Measurements from ENCODE around the gene CD53. TPM values are rescaled to one million over a fixed set of nuclear protein-coding genes. Genes with fewer than 3 reads are reported as not detected.
A peak's percentile ranks its signal among the peaks of the same experiment; 100 is the strongest.

Gene CD53
- total and polyA plus RNA-seq, 2 experiments from 2014 or later = not detected

- no peaks in the 10 kb centered on the region for H3F3A ChIP-seq (ENCODE audit: insufficient read depth)
- H2AFZ ChIP-seq = no peak overlapping the region
- no peaks in the 10 kb centered on the region for H4K20me1 ChIP-seq (ENCODE audit: insufficient read depth)
- no peak overlapping the region for H3K4me2 ChIP-seq (ENCODE audit: unreplicated experiment)
- no peaks in the 10 kb centered on the region for H3K9me2 ChIP-seq (ENCODE audit: insufficient read depth)
- TF ChIP-seq EZH2phosphoT487 (IDR thresholded peaks at IDR 0.05; ENCODE audit: insufficient read depth, low read depth) (no peak), EZH2 (IDR thresholded peaks at IDR 0.05; ENCODE audit: insufficient read depth, poor library complexity, severe bottlenecking) (no peak)
- no peaks in the 10 kb centered on the region for H3K79me2 ChIP-seq (ENCODE audit: insufficient read depth)
- in situ Hi-C loops (cut with MboI) = no loop called here
- no peak overlapping the region for H3K4me3 ChIP-seq
- DNase-seq = peak; percentile 16
- H3K4me1 ChIP-seq (ENCODE audit: insufficient read depth) = peaks cover 11% of the 10 kb centered on the region; the same call in 1 of the 2 replicates
- no peak overlapping the region for H3K27ac ChIP-seq
- H3K9me3 ChIP-seq (ENCODE audit: low read depth) = peaks cover 3% of the 10 kb centered on the region
- no peaks in the 10 kb centered on the region for H3K36me3 ChIP-seq (ENCODE audit: low read depth)
- H3K9ac ChIP-seq = no peak overlapping the region
- H3K27me3 ChIP-seq (replicated peaks; ENCODE audit: insufficient read depth) = no peaks in the 10 kb centered on the region
- 48 to 49% methylated on average over 3 of the region's 3 CpGs for WGBS, 2 experiments (ENCODE audit: low coverage in 1 of 2, low lambda C conversion rate in 2 of 2, missing lambda C conversion rate in 2 of 2)
Observed at GRCh38 chr1:110914676-110915075, 41.7 kb downstream of the CD53 start.

GRCh38 chr1:110915804-110916203 is 42.9 kb downstream of the CD53 start:
- Histone ChIP-seq H2AFZ (no peak overlapping the region), H3K9me3 (ENCODE audit: low read depth) (peaks cover 3% of the 10 kb centered on the region), H3K4me1 (ENCODE audit: insufficient read depth) (peaks cover 11% of the 10 kb centered on the region; the same call in 1 of the 2 replicates), H3K79me2 (ENCODE audit: insufficient read depth) (no peaks in the 10 kb centered on the region), H3K27me3 (replicated peaks; ENCODE audit: insufficient read depth) (no peaks in the 10 kb centered on the region), H3K9ac (no peak overlapping the region), H3K36me3 (ENCODE audit: low read depth) (no peaks in the 10 kb centered on the region), H3K27ac (no peak overlapping the region), H3F3A (ENCODE audit: insufficient read depth) (no peaks in the 10 kb centered on the region), H4K20me1 (ENCODE audit: insufficient read depth) (no peaks in the 10 kb centered on the region), H3K9me2 (ENCODE audit: insufficient read depth) (no peaks in the 10 kb centered on the region), H3K4me2 (ENCODE audit: unreplicated experiment) (no peak overlapping the region), H3K4me3 (no peak overlapping the region)
- WGBS, 2 experiments (ENCODE audit: low coverage in 1 of 2, low lambda C conversion rate in 2 of 2, missing lambda C conversion rate in 2 of 2) = 17 to 29% methylated on average over 2 of the region's 2 CpGs
- no peak for TF ChIP-seq EZH2 (IDR thresholded peaks at IDR 0.05; ENCODE audit: insufficient read depth, poor library complexity, severe bottlenecking)
- TF ChIP-seq EZH2phosphoT487 (IDR thresholded peaks at IDR 0.05; ENCODE audit: insufficient read depth, low read depth) = no peak
- no peak for DNase-seq
- in situ Hi-C loops (cut with MboI) = no loop called here

GRCh38 chr1:110916274-110916668 is 43.3 kb downstream of the CD53 start:
- H3K27ac ChIP-seq = no peak overlapping the region
- H3K27me3 ChIP-seq (replicated peaks; ENCODE audit: insufficient read depth) = no peaks in the 10 kb centered on the region
- peaks cover 11% of the 10 kb centered on the region; the same call in 1 of the 2 replicates for H3K4me1 ChIP-seq (ENCODE audit: insufficient read depth)
- H3K79me2 ChIP-seq (ENCODE audit: insufficient read depth) = no peaks in the 10 kb centered on the region
- TF ChIP-seq EZH2 (IDR thresholded peaks at IDR 0.05; ENCODE audit: insufficient read depth, poor library complexity, severe bottlenecking) = no peak
- no peak for TF ChIP-seq EZH2phosphoT487 (IDR thresholded peaks at IDR 0.05; ENCODE audit: insufficient read depth, low read depth)
- no peaks in the 10 kb centered on the region for H3K9me2 ChIP-seq (ENCODE audit: insufficient read depth)
- H3K9me3 ChIP-seq (ENCODE audit: low read depth) = peaks cover 3% of the 10 kb centered on the region
- 20 to 34% methylated on average over 2 of the region's 2 CpGs for WGBS, 2 experiments (ENCODE audit: low coverage in 1 of 2, low lambda C conversion rate in 2 of 2, missing lambda C conversion rate in 2 of 2)
- no peaks in the 10 kb centered on the region for H3F3A ChIP-seq (ENCODE audit: insufficient read depth)
- no peak overlapping the region; the same call in 1 of the 2 replicates for H3K4me3 ChIP-seq
- H2AFZ ChIP-seq = peak overlapping the region; percentile 54
- no peaks in the 10 kb centered on the region for H3K36me3 ChIP-seq (ENCODE audit: low read depth)
- H3K9ac ChIP-seq = no peak overlapping the region; the same call in 1 of the 2 replicates
- in situ Hi-C loops (cut with MboI) = no loop called here
- H4K20me1 ChIP-seq (ENCODE audit: insufficient read depth) = no peaks in the 10 kb centered on the region
- peak overlapping the region; percentile 42 for H3K4me2 ChIP-seq (ENCODE audit: unreplicated experiment)
- no peak for DNase-seq

GRCh38 chr1:110916669-110917306 is 43.8 kb downstream of the CD53 start:
- in situ Hi-C loops (cut with MboI) = no loop called here
- peak overlapping the region; percentile 54 for H2AFZ ChIP-seq
- TF ChIP-seq EZH2phosphoT487 (IDR thresholded peaks at IDR 0.05; ENCODE audit: insufficient read depth, low read depth) = no peak
- TF ChIP-seq EZH2 (IDR thresholded peaks at IDR 0.05; ENCODE audit: insufficient read depth, poor library complexity, severe bottlenecking) = no peak
- no peaks in the 10 kb centered on the region for H4K20me1 ChIP-seq (ENCODE audit: insufficient read depth)
- H3F3A ChIP-seq (ENCODE audit: insufficient read depth) = no peaks in the 10 kb centered on the region
- WGBS, 2 experiments (ENCODE audit: low coverage in 1 of 2, low lambda C conversion rate in 2 of 2, missing lambda C conversion rate in 2 of 2) = 34 to 35% methylated on average over 2 of the region's 2 CpGs
- H3K9me3 ChIP-seq (ENCODE audit: low read depth) = peaks cover 3% of the 10 kb centered on the region
- H3K9me2 ChIP-seq (ENCODE audit: insufficient read depth) = no peaks in the 10 kb centered on the region
- no peaks in the 10 kb centered on the region for H3K36me3 ChIP-seq (ENCODE audit: low read depth)
- H3K27me3 ChIP-seq (replicated peaks; ENCODE audit: insufficient read depth) = no peaks in the 10 kb centered on the region
- no peaks in the 10 kb centered on the region for H3K79me2 ChIP-seq (ENCODE audit: insufficient read depth)
- no peak overlapping the region for H3K27ac ChIP-seq
- H3K4me3 ChIP-seq = peak overlapping the region; percentile 45; the same call in 1 of the 2 replicates
- peak overlapping the region; percentile 42 for H3K4me2 ChIP-seq (ENCODE audit: unreplicated experiment)
- DNase-seq = peak; percentile 57
- peak overlapping the region; percentile 4; the same call in 1 of the 2 replicates for H3K9ac ChIP-seq
- peaks cover 11% of the 10 kb centered on the region; the same call in 1 of the 2 replicates for H3K4me1 ChIP-seq (ENCODE audit: insufficient read depth)

All from GM23248 (cell line).